Renal pelvis (tissue), 12 donors: Measurements from ENCODE around the gene DPF3. TPM values are rescaled to one million over a fixed set of nuclear protein-coding genes. Genes with fewer than 3 reads are reported as not detected.

Experiments
- DNase-seq: peaks from one replicate; pipeline ENCODE4 v3.0.0-alpha.2; 2013
- long read RNA-seq, 16 experiments: transcript quantifications; one replicate each; lab custom pipeline, GENCODE V29; 2026
- polyA plus RNA-seq, 3 donors: library from polyadenylated mRNA; unstranded; fragments of 120-200 nt; gene quantifications; one replicate each; pipeline ENCODE4 v1.2.1, GENCODE V29; 2013; ENCODE audit not compliant: insufficient read length in 3 of 3

DPF3 gene
- 1 to 10 TPM; 3.5 to 5.4 (median 3.6) TPM for polyA plus RNA-seq
- long read RNA-seq, donor 1: 0 reads
- long read RNA-seq, donor 2: 0 reads
- long read RNA-seq, donor 3, full-length matches to known transcripts: 2 of 2 reads
- long read RNA-seq, donor 3, partial matches to known transcripts: 0 of 2 reads
- long read RNA-seq, donor 3, other reads (novel, unspliced or antisense): 0 of 2 reads
- long read RNA-seq, donor 4, full-length matches to known transcripts: 1 of 1 reads
- long read RNA-seq, donor 4, partial matches to known transcripts: 0 of 1 reads
- long read RNA-seq, donor 4, other reads (novel, unspliced or antisense): 0 of 1 reads
- long read RNA-seq, donor 5: 0 reads
- long read RNA-seq, donor 6, full-length matches to known transcripts: 1 of 1 reads
- long read RNA-seq, donor 6, partial matches to known transcripts: 0 of 1 reads
- long read RNA-seq, donor 6, other reads (novel, unspliced or antisense): 0 of 1 reads
- long read RNA-seq, donor 7: 0 reads
- long read RNA-seq, donor 8: 0 reads
- long read RNA-seq, donor 9, partial matches to known transcripts: 6 of 6 reads
- long read RNA-seq, donor 9, other reads (novel, unspliced or antisense): 0 of 6 reads
- long read RNA-seq, donor 10, full-length matches to known transcripts: 1 of 7 reads
- long read RNA-seq, donor 10, partial matches to known transcripts: 6 of 7 reads
- long read RNA-seq, donor 10, other reads (novel, unspliced or antisense): 0 of 7 reads
- long read RNA-seq, donor 11: 0 reads
- long read RNA-seq, donor 12: 0 reads
- long read RNA-seq, donor 13: 0 reads
- long read RNA-seq, donor 14: 0 reads
- long read RNA-seq, donor 15: 0 reads
- long read RNA-seq, donor 16: 0 reads

DNA sequence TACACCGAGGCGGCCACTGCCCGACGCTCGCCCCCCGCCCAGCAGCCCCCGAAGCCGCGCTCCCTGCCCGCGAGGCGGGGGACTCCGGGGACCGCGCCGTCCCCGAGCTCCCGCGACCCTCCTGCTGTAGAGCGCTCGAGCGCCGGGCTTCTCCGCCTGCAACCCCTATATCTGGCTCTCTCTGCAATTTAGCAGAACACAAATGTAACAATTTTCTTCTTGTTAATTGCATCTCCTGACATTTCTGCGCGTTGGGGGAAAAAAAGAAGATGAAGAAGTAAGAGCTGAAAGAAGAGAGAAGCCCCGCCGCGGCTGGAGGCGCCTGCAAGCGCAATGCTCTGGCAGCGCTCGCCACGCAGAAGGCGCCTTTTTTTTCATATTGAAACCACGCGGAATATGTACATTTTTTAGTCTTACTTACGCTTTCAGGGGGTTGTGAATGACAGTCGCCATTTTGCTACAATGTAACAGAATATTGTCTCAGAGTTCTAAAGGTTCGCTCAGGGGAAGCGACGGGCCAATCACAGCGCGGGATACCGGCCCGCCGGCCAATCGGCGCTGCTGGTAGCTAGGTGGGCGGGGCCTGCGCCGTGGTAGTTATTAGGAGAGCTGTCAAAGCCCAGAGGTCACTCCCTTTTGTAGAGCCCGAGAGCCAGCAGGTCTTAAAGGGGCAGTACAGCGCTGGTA, at the start of gene DPF3:
Gene DPF3 (minus strand): TSS at position 466 of the 687 bp plus-strand sequence. CDS start 13 bp downstream, at position 453.
- peak; percentile 94 for DNase-seq

DNA sequence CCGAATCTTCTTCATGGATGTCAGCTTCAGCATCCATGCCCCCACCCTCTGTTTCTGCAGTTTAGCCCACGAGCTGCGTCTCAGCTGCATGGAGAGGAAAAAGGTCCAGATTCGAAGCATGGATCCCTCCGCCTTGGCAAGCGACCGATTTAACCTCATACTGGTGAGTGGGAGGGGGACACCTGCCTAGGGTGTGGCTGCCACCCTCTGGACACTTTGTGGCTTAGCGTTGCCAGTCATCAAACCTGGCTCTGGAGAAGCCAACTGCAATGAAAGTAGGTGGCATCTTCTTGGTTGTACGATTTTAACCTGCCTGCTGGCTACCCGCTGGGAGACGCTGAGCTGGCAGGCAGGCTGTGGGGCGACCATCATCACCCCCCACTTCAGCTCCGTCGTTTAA, 49.0 kb upstream of the DPF3 start:
- no peak for DNase-seq

DNA sequence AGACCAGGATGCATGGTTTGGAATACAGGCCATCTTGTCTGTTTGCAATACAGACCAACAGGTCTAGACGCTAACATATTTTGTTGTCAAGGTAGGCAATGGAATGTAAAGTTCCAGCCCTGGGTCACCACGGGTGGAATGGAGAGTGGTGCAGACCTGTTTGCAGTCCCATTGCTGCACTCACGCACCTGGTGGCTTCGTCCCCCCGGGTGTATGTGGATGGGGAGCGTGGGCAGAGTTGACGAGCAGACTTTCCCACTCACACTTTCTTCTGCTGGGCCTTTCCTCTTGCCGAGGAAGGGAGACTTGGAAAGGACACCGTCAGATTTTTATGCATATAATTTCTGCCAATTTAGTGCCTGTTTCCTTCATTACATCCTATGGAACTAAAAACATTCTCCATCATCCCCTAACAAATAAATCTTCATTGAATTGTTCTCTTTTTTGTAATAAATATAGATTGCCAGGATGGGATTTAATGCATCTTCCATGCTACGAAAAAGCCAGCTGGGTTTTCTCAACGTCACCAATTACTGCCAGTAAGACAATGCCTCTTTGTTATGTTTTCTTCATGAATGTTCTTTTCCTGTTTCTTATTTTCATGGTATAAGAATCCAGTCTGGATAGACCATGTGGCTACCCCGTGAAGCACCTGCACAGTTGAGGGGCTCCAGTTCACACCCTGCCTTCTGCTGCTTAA, 47.5 kb upstream of the DPF3 start:
- no peak for DNase-seq

DNA sequence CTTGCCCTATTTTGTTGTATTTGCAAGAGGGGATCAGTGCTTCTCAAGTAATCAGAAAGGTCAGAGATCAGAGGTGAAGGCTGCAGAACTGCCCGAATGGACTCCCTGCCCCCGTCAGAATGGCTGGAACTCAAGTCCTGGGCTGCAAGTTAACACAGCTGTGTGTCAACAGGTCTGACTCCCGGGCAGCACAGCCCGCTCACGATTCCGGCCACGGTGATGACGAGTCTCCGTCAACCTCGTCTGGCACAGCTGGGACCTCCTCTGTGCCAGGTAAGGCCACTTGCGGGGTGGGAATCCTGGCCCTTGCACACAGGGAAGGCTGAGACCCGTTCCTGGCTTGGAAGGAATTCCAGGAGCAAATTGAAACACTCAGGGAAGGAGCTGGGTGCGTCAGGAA, 45.7 kb upstream of the DPF3 start:
- no peak for DNase-seq

DNA sequence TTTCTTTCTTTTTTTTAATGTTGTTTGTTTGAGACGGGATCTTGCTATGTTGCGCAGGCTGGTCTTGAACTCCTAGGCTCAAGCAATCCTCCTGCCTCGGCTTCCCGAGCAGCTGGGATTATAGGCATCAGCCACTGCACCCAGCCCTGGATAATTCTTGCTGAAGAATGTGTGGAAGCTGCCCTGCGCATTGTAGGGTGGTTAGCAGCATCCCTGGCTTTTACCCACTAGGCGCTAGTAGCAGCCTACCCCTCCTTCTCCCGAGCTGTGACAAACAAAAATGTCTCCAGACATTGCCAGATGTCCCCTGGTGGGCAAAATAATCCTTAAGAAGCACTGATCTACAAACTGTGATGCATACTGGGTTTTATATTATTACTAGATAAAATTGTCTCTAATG, 39.0 kb upstream of the DPF3 start:
- no peak for DNase-seq

DNA sequence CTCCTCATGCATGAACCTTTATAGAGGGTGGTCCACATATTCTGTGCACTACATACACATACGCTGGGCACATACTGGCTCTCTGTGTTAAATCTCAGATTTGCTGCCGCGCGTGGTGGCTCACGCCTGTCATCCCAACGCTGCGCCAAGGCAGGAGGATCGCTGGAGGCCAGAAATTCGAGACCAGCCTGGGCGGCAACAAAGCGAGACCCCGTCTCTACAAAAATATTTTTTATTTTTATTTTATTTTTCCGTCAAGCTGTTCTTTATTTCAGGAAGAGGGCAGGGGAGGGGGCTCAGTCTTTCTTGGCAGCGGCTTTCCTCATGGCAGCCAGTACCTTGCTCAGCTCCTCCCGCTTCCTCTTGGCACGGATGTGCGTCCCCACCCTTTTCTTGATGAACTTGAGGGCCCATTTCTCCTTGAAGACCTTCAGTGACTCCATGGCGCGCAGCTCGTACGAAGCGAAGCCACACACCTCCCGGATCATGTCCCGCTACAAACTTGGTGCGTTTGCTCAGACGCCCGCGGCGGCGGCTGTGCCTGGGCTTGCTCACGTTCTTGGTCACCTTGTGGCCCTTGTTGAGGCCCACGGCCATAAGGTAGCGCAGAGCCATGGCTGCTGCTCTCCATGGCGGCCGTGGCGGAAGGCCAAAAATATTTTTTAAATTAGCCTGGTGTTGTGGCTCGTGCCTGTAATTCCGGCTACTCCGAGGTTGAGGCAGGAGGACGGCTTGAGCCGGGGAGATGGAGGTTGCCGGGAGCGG, 35.6 kb upstream of the DPF3 start:
- DNase-seq: no peak

DNA sequence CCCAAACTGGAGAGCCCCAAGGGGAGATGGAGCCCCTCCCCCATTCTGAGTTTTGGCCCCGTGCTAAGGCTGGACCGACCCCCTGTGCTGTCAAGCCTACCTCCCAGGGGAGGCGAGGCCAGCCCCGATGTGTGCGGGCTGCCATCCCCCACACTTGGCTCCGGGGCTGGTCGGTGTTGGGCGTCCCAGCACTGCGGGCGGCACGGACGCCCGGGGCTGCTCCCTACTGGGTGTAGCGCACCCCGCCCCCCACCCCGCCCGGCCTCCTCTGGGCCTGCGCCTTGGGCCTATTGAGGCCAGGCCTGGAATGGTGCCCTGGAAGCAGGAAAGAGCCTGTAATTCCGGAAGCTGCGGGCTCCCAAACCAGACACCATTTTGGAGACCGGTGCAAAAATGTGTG, 35.0 kb upstream of the DPF3 start:
- DNase-seq: no peak

DNA sequence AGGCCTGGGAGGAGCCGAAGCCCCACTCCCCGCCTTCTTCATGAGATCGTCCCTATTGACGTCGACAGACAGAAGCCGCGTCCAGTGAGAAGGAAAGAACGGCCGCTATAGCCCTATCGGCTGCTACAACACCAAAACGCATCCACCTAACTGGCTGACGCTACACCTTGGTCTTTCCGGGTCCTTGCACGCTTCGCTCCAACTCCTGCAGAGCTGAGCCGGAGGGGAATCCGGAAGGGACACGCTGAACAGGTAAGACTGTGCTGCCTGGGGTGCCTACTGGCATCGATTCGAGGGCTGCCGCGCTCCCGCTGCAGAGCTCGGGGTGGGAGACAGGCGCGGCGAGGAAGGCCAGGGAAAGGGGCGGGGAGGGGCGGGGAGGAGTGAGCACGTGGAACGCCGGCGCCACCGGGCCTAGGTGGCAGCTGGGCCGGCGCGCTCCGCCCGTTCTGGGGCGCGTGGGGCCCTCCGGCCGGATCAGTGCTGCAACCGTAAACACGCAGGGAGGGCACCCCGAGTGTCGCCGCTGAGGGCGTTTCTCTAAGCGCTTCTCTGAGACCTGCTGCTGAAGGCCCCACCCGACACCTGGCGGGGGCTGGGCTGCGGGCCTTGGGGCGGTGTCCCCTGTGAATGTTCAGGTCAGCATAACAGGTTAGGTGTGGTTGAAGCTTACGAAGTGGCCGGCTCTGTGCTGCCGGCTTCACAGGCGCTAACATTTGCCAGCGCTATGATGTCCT, 32.6 kb upstream of the DPF3 start, which contains the start of gene DCAF4:
Gene DCAF4 (plus strand): TSS at position 173 of the 737 bp plus-strand sequence. CDS start 11,515 bp downstream, outside the sequence.
- peak; percentile 98 for DNase-seq

DNA sequence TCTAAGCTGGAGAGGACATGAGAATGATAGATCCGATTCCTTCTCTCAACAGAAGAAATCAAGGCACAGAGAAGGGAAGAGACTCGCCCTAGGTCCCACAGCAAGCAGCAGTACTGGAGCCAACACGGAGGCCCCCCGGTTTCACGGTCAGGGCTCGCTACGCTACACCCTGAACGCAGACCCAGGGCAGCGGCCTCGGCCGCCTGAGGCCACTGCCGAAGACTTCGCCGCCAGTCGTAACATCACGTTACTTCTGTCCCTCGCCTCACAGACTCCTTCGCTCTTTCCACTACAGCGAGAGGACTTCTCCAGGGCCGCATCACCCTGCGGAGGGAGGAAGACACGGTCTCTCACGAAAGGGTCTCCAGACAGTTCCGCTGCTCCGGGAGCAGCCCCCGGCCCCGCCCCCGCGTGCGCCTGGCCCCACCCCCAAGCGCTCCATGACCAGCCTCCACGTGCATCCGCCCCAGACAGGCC, 32.0 kb upstream of the DPF3 start:
- DNase-seq: no peak

DNA sequence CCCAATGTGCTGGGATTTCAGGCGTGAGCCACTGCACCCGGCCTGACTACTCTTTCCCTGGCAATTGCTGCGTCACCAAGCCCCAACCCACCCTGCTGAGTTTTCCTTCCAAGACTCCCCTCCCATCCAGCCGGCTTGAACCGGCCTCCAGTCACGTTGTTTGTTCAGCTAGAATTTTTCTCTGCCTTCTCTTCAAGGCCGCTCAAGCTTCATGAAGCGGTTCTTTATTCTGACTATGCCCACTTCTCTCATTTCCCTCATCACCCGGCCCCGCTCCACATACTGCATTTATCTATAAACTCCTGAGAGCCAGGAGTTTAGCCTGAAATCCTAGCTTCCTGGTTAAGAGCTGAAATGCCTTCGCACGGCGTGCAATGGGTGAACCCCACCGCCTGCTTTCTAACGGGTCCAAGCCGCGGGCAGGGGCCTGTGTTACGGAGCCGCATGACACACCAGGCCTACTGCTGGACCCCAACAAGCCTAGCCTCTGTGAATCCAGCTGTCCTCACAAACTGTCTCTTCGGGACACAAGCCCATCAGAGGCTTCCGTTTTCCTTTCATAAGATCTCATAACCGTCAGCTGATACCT, 31.4 kb upstream of the DPF3 start:
- no peak for DNase-seq

DNA sequence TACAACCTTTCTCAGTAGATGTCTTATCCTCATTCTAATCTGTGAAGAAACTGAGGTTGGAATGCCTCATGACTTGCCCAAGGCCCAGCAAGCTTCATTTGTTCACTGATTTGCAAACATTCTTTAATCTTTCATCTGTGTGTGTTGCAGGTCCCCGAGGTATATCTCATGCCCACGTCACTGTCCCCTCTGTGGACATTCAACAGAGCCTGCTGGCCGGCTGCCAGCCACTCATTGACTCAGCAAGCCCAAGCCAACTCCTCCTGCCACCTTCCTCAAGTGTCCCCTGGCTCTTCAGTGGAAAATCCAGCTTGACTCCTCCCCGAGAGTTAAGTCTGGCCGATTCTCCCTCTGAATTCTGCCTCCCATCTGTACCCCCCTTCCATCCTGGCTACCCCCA, 30.4 kb upstream of the DPF3 start:
- DNase-seq: no peak

DNA sequence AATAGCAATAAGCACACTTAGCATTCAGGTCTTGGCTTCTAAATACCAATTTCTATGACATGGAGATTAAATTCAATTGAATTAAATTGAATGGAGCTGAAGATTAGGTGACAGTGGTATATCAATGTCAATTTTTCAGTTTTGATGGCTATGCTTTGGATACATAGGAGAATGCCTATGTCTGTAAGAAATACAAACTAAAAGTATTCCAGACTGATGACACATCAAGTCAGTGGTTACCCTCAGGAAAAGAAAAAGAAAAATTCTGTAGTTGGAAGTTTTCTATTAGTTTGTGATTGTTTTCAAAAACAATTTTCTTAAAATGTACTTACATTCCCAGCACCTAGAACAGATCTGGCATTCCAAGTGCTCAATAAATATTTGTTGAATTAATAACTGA, 27.5 kb upstream of the DPF3 start:
- DNase-seq: no peak

DNA sequence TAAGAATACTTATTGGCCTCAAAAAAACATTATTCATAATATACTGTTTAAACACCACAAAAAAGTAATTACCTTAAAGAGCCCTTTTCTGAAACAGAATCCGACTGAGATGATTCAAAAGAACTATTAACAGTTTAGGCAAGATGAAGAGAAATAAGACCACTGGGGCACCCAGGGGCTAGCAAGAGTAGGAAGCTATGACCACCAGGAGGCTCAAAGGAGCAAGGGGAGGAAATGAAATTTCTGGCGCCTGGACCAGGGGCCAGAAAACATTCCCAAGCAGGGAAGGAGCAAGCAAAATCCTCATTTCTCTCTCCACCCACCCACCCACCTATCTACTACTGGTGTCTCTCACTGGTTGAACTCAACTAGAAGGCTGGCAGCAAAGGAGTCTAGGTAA, 26.1 kb upstream of the DPF3 start:
- no peak for DNase-seq

DNA sequence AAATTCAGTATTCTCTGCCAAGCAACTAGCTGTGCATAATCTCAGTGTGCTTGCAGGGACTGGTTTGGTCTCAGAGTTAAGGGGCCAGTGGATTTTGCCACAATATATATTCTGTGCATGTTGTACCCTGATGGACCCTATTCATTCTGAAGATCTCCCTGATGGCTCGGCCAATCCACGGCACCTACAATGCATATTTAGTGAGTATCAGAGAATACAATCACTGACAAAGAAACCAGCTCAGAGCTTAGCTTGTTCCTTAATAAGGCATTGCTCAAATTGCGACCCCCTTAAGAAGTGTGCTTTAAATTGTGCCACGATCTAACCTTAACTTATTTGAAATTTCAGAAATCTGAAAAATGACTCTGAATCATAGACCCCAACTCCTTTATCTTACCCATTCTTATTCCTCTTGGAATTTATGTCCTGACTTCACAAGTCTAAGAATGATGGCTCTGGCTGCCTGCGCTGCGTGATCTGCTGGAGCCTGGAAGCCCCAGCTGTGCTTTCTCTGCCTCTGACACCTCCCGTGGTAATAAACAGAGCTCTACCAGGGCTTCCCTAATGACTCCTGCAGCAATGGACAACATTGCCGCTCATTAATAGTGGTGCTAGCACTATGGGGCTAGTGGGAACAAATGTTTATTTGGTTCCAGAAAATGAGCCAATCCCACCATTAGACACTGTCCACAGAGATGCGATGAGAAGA, 23.3 kb upstream of the DPF3 start:
- peak; percentile 68 for DNase-seq

DNA sequence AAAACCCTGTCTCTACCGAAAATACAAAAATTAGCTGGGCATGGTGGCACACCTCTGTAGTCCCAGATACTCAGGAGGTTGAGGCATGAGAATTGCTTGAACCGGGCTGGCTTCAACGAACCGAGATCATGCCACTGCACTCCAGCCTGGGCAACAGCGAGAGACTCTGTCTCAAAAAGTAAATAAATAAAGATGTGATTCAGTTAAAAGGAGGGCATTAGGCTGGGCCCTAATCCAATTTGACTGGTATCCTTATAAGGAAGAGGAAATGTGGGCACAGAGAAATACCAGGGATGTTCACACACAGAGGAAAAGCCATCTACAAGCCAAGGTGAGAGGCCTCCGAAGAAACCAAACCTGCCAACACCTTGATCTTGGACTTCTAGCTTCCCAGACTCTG, 22.3 kb upstream of the DPF3 start:
- DNase-seq: no peak

DNA sequence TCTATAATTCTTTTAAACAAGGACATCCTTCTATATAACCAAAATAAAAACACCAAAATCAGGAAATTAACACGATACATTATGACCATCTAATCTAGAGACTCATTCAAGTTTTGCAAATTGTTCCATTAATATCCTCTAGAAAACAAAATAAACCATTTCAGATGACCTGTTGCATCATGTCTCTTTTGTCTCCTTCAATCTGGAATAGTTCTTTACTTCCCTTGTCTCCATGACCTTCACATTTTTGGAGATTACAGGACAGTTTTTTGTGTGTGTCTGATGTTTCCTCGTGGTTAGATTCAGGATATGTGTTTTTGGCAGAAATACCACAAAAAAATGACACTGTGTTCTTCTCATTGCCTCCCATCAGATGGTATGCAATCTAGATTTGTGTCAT, 19.9 kb upstream of the DPF3 start:
- DNase-seq: no peak

DNA sequence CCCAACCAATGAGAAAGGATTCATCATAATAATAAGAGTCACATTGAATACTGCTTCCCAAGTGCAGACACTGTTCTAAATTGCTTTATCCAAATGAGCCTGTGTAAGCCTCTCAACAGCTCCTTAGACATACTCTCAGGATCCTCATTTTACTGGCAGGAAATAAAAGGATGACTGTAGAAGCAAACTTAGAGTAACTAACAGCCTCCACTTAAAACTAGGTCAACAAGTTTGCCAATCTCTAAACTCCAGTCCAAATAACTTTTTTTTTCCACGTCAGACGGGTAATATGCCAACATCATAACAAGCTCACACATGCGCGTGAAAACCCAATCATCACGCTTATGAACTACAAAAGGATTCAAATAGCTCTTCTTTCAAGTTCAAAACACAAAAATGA, 15.3 kb upstream of the DPF3 start:
- DNase-seq: no peak

DNA sequence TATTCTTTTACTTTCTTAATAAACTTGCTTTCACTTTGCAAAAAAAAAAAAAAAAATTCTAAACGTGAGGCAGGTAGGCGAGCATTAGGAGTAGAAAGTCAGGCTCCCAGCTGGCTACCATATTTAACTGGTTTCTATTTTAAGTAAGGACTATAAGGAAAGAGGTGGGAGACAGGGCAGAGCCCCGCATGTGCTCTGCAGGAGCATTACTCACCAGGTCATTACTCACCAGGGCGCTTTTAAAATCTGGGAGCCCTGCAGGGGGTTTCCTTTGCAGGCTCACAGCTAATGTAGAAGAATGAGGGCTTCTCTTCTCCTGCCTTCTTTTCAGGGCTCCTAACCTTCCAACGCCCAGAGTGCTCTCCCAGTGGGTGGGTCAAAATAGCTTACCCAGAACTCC, 14.0 kb upstream of the DPF3 start:
- DNase-seq: no peak

DNA sequence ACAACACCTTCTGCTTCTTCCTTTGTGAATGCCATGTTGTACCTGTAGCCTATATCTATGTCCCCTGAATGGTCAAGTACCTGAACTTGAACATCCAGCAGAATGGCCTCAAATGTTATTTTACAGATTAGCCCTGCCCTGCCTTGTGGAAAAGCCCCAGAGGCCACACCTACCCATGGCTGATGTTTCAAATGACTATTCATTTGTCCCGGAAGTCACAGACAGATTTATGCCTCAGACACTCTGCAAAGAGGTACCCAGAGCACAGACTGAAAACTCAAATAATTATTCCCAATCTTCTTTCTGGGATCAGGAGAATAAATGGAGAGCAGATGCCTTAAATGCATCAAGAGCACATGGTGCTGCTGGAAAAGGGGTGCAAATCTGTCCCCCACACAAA, 13.0 kb upstream of the DPF3 start:
- DNase-seq: no peak
